DOHH2 (cell line): ENCODE results near the gene MVB12B.

Experiments
- H3F3A ChIP-seq: fragments of 200-600 bp; sonication (generic), shearing (Covaris generic); 2 replicates; pipeline ENCODE4 v1.6.0; 2016; ENCODE audit warnings: antibody characterized with exemption, mild to moderate bottlenecking; ENCODE audit not compliant: control insufficient read depth, insufficient read depth
- H3K27ac ChIP-seq: fragments of 200-600 bp; sonication (generic); 2 replicates; pipeline ENCODE4 v1.5.1; 2014; ENCODE audit warnings: low read depth, mild to moderate bottlenecking, low read length, moderate library complexity
- H3K27me3 ChIP-seq: fragments of 200-600 bp; sonication (generic); 2 replicates; pipeline ENCODE4 v1.6.1; 2014; ENCODE audit warnings: mild to moderate bottlenecking, low read length, mixed read lengths; ENCODE audit not compliant: control insufficient read depth
- H3K36me3 ChIP-seq: fragments of 200-600 bp; sonication (generic); 2 replicates; pipeline ENCODE4 v1.6.1; 2014; ENCODE audit warnings: mild to moderate bottlenecking, low read length, moderate library complexity, mixed read lengths; ENCODE audit not compliant: control insufficient read depth
- H3K4me1 ChIP-seq: fragments of 200-600 bp; sonication (generic); 2 replicates; pipeline ENCODE4 v1.6.1; 2014; ENCODE audit warnings: mild to moderate bottlenecking, low read length, mixed read lengths; ENCODE audit not compliant: control insufficient read depth
- H3K4me2 ChIP-seq: fragments of 200-600 bp; sonication (generic); 2 replicates; pipeline ENCODE4 v1.6.0; 2014; ENCODE audit warnings: mild to moderate bottlenecking, low read length, moderate library complexity
- H3K4me3 ChIP-seq: fragments of 200-600 bp; sonication (generic); 2 replicates; pipeline ENCODE4 v1.5.1; 2014; ENCODE audit warnings: mild to moderate bottlenecking, low read length, mixed read lengths
- H3K79me2 ChIP-seq: fragments of 200-600 bp; sonication (generic); 2 replicates; pipeline ENCODE4 v1.6.1; 2014; ENCODE audit warnings: mild to moderate bottlenecking, low read length, mixed read lengths; ENCODE audit not compliant: control insufficient read depth
- H3K9me2 ChIP-seq: fragments of 200-600 bp; sonication (generic); replicated peaks from 2 replicates; pipeline ENCODE4 v1.6.1; 2014; ENCODE audit warnings: mild to moderate bottlenecking, low read length, mixed read lengths; ENCODE audit not compliant: control insufficient read depth
- H3K9me3 ChIP-seq: fragments of 200-600 bp; sonication (generic); 2 replicates; pipeline ENCODE4 v1.6.1; 2014; ENCODE audit warnings: antibody characterized with exemption, low read length, mixed read lengths; ENCODE audit not compliant: control insufficient read depth, insufficient read depth
- H4K20me1 ChIP-seq: fragments of 200-600 bp; sonication (generic); 2 replicates; pipeline ENCODE4 v1.6.0; 2014; ENCODE audit warnings: low read depth, mild to moderate bottlenecking, antibody characterized with exemption, low read length, moderate library complexity; ENCODE audit not compliant: control insufficient read depth, insufficient read depth
- EZH2phosphoT487 ChIP-seq: fragments of 200-600 bp; sonication (generic); IDR thresholded peaks from 2 replicates; pipeline ENCODE4 v1.6.1; 2017; ENCODE audit warnings: borderline replicate concordance, mild to moderate bottlenecking, antibody characterized with exemption, low read length, moderate library complexity, mixed read lengths
- TF ChIP-seq, protein P1 (sequence below): fragments of 200-600 bp; sonication (generic); IDR thresholded peaks from one replicate; pipeline ENCODE4 v1.5.1; 2014; ENCODE audit warnings: antibody characterized with exemption, mild to moderate bottlenecking, low read depth, low read length; ENCODE audit not compliant: poor library complexity, severe bottlenecking

MVB12B gene

DNA sequence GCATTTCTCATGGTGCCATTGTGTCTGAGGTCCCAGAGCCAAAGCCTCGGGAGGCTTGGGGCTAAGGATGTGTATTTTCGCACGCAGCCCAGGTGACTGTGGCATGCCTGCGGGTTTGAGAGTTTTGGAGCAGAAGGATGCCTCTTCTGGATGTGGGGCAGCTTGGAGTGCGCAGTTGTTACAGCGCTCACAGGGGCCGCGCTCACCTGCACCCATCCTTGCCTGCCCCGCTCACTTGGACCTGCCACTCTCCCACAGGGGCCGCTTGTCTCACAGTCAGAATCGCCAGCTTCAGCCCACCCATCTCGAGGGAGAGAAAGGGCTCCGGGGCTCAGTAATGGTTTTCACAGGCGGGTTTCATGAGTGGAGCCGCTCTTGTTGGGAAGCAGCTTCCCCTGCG, 132.9 kb downstream of the MVB12B start:
- H3K27ac ChIP-seq: no peak overlapping the region
- no peaks in the 10 kb centered on the region for H3F3A ChIP-seq
- H3K36me3 ChIP-seq: no peaks in the 10 kb centered on the region
- no peaks in the 10 kb centered on the region for H4K20me1 ChIP-seq
- H3K4me3 ChIP-seq: no peak overlapping the region
- no peaks in the 10 kb centered on the region for H3K9me2 ChIP-seq
- no peaks in the 10 kb centered on the region for H3K4me1 ChIP-seq
- H3K79me2 ChIP-seq: no peaks in the 10 kb centered on the region
- H3K4me2 ChIP-seq: no peak overlapping the region
- TF ChIP-seq, protein P1, sequence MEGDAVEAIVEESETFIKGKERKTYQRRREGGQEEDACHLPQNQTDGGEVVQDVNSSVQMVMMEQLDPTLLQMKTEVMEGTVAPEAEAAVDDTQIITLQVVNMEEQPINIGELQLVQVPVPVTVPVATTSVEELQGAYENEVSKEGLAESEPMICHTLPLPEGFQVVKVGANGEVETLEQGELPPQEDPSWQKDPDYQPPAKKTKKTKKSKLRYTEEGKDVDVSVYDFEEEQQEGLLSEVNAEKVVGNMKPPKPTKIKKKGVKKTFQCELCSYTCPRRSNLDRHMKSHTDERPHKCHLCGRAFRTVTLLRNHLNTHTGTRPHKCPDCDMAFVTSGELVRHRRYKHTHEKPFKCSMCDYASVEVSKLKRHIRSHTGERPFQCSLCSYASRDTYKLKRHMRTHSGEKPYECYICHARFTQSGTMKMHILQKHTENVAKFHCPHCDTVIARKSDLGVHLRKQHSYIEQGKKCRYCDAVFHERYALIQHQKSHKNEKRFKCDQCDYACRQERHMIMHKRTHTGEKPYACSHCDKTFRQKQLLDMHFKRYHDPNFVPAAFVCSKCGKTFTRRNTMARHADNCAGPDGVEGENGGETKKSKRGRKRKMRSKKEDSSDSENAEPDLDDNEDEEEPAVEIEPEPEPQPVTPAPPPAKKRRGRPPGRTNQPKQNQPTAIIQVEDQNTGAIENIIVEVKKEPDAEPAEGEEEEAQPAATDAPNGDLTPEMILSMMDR: no peak
- no peak for TF ChIP-seq EZH2phosphoT487
- H3K27me3 ChIP-seq: peaks cover 5% of the 10 kb centered on the region; the same call in 1 of the 2 replicates
- no peaks in the 10 kb centered on the region for H3K9me3 ChIP-seq

DNA sequence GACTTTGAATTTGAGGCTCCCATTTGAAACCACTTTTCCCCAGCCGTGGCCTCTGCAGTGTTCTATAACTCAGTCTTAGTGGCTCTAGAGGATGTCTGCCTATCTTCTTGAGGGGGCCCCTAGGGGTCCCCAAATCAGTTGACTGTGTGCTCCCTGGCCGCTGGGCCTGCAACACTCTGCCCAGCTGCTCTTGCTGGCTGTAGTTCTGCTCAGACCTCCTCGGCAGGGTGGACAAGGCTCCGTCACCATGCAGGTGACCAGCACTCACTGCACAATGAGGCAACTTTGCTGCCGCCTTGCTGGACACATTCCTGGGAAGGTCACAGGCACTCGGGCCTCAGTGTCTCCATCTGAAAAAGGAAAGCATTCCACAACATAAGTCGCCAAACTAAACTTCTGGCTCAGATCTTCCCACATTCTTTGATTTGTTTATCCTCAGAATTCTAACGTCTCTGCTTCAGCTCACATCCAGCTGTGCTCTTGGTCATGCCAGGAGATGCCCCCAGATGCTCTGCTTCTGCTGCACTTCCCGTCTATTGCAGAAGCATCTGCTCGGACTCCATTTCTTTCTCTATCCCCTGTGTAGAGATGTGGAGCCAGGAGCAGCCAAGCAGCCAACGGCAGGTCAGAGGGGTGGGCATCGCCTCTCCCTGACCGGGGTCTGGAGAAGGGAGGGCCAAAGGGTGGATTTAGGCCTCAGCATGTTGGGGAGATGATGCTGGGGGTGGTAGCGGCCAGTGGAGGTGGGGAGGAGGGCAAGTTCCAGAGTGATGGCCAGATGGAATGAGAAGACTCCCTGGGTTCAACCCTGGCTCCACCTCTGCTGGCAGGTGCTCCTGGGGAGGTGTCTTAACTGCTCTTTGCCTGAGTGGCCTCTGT, 133.6 kb downstream of the MVB12B start:
- no peaks in the 10 kb centered on the region for H3F3A ChIP-seq
- TF ChIP-seq, protein P1: no peak
- no peak for TF ChIP-seq EZH2phosphoT487
- no peaks in the 10 kb centered on the region for H3K79me2 ChIP-seq
- peaks cover 5% of the 10 kb centered on the region; the same call in 1 of the 2 replicates for H3K27me3 ChIP-seq
- H3K4me1 ChIP-seq: no peaks in the 10 kb centered on the region
- H3K27ac ChIP-seq: no peak overlapping the region
- no peak overlapping the region for H3K4me2 ChIP-seq
- no peaks in the 10 kb centered on the region for H3K36me3 ChIP-seq
- no peaks in the 10 kb centered on the region for H3K9me2 ChIP-seq
- no peak overlapping the region for H3K4me3 ChIP-seq
- H3K9me3 ChIP-seq: no peaks in the 10 kb centered on the region
- no peaks in the 10 kb centered on the region for H4K20me1 ChIP-seq

DNA sequence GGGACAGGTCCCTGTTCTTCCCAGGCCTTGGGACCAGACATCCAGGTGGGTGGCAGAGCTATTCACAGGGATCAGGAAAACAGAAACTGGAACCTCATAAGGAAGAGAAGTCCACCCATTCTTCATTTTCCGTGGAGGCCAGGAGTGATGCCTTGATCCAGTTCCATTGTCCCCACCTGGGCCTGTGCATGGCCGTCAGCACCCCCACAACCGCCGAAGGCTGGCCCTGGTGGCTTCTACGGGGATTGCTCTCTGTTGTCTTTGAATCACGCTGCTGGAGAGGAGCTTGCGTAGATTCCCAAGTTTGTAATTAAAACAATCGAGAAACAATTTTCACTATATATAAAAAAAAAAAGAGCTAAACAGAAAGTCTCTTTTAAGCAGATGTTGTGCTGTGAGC, 134.4 kb downstream of the MVB12B start:
- TF ChIP-seq EZH2phosphoT487: no peak
- TF ChIP-seq, protein P1: no peak
- Histone ChIP-seq H3K36me3 (no peaks in the 10 kb centered on the region), H3K4me2 (no peak overlapping the region), H4K20me1 (no peaks in the 10 kb centered on the region), H3K9me3 (no peaks in the 10 kb centered on the region), H3K79me2 (no peaks in the 10 kb centered on the region), H3K9me2 (no peaks in the 10 kb centered on the region), H3K4me1 (no peaks in the 10 kb centered on the region), H3K27ac (no peak overlapping the region), H3F3A (no peaks in the 10 kb centered on the region), H3K4me3 (no peak overlapping the region), H3K27me3 (peaks cover 5% of the 10 kb centered on the region; the same call in 1 of the 2 replicates)
